ENCODE measurements around the gene DCAF10.
"Not testable (repeated sequence)": the region's sequence is repeated elsewhere in the genome, so short reads cannot be mapped to it uniquely, and the experiment has no call there.

The DCAF10 gene, protein sequence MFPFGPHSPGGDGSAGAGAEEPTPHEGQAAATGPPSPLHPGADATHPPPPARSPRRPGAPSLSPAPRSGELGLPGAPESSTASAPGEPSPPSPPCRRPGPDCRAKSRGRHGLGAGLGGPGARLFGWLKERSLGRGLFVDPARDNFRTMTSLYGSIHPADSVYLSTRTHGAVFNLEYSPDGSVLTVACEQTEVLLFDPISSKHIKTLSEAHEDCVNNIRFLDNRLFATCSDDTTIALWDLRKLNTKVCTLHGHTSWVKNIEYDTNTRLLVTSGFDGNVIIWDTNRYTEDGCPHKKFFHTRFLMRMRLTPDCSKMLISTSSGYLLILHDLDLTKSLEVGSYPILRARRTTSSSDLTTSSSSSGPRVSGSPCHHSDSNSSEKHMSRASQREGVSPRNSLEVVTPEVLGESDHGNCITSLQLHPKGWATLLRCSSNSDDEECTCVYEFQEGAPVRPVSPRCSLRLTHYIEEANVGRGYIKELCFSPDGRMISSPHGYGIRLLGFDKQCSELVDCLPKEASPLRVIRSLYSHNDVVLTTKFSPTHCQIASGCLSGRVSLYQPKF

DNA sequence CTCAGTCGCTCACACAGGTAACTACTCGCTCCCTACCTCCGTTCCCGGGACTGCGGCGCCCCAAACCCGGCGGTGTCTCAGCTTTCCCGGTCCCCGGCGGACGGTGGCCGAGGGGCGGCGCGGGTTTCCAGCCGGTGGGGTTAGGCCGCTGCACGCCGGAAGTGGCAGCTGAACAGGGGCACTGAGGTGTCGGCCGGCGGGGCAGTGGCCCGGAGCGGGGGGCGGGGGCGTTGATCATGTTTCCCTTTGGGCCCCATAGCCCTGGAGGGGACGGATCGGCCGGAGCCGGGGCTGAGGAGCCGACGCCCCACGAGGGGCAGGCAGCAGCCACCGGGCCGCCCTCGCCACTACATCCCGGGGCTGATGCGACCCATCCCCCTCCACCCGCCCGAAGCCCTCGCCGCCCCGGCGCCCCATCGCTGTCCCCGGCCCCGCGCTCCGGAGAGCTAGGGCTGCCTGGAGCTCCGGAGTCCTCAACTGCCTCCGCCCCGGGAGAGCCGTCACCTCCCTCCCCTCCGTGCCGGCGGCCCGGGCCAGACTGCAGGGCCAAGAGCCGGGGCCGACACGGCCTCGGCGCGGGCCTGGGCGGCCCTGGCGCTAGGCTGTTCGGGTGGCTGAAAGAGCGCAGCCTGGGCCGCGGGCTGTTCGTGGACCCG is at the start of gene DCAF10:
TSS of gene DCAF10 (plus strand) at position 167 of the 656 bp plus-strand sequence. CDS start at position 237, 70 bp downstream.
- peak; percentile 51 for DNase-seq

DNA sequence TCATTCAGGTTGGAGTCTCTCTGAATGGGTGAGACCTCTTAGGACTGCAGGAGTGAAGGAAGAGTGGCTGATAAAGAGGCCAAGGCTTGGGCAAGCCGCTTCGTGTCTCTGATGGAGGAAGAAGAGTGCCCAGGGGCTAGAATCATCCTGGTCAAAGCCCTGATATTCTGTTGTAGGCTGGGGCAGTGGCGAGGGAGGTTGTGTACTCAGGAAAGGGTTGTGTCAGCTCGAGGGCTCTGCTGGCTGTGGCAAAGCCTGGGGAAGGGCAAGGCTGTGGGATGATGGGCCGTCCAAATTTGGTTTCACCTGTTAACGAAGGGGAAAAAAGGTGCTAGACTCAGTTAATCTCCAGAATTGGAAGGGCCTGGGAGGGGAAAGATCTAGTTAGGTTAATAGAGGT is 49.4 kb upstream of the DCAF10 start:
- DNase-seq: no peak

GRCh38 chr9:37751704-37752103 is 48.9 kb upstream of the DCAF10 start:
- not testable (repeated sequence) for DNase-seq

GRCh38 chr9:37752112-37752511 is 48.5 kb upstream of the DCAF10 start:
- DNase-seq: not testable (repeated sequence)

GRCh38 chr9:37752642-37753488 is 47.7 kb upstream of the DCAF10 start:
- no peak for DNase-seq

GRCh38 chr9:37753489-37754190 is 47.0 kb upstream of the DCAF10 start, which contains the start of gene TRMT10B:
Gene TRMT10B (plus strand): TSS chr9:37753805. CDS start chr9:37761932, 8,127 bp downstream.
- DNase-seq: no peak

DNA sequence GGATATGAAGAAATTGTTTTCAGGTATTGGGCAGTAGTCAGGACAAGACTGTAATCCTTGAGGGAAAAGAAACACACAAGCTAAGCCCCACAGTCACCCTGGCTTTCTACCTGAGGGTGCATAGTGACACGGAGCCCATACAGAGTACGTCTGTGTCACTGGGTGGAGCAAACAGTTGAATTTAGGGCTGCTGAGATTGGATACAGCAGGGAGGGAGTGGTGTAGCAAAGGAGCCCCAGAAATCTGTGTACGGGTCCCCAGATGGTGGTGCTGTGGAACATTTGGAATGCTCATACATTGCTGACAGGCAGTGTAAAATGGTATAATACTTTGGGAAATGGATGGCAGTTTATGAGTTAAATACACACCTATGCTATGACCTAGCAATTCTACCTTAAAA is 41.9 kb upstream of the DCAF10 start:
- DNase-seq: no peak

DNA sequence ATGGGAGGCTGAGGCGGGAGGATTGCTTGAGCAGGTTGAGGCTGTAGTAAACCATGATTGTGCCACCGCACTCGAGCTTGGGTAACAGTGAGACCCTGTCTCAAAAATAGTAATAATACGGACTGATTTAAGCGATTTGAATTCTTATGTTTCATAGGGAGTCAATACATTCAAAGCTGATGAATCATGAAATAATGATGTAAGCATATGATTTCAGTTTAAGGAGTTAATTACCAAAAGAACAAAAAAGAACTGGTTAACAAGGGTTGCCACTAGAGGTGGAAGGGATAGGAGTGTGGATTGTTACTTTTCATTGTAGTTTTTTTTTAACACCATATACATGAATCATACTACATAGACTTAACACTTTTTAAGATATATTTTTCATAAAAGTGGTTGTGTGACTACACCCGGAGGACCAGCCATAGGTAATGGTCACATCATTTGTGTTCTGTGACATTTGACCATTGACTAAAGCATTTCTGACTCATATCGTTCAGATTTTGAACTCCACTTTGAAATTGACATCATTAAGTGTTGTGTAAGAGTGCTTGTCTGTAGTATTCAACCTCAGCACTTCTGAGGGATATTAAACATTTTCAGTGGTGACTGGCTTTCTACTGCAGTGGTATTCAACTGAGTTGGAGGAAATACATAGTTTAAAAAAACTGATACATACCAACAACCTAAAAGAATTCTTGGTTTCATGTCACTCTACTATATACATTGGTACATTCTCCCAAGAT is 40.0 kb upstream of the DCAF10 start:
- DNase-seq: no peak

DNA sequence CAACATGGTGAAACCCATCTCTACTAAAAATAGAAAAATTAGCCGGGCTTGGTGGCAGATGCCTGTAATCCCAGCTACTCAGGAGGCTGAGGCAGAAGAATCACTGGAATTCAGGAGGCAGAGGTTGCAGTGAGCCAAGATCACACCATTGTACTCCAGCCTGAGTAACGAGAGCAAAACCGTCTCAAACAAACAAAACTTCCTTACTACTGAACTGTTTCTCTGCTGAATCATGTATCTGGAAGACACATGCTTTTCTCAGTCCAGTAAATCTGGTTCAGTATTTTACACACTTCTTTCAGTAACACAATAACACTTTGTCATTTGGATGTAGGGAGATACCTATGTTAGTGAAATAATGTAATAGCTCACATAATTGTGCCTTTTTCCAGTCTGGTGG is 39.1 kb upstream of the DCAF10 start:
- DNase-seq: no peak

DNA sequence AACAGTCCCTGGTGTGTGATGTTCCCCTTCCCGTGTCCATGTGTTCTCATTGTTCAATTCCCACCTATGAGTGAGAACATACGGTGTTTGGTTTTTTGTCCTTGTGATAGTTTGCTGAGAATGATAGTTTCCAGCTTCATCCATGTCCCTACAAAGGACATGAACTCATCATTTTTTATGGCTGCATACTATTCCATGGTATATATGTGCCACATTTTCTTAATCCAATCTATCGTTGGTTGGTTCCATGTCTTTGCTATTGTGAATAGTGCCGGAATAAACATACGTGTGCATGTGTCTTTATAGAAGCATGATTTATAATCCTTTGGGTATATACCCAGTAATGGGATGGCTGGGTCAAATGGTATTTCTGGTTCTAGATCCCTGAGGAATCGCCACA is 35.3 kb upstream of the DCAF10 start:
- DNase-seq: not testable (repeated sequence)

DNA sequence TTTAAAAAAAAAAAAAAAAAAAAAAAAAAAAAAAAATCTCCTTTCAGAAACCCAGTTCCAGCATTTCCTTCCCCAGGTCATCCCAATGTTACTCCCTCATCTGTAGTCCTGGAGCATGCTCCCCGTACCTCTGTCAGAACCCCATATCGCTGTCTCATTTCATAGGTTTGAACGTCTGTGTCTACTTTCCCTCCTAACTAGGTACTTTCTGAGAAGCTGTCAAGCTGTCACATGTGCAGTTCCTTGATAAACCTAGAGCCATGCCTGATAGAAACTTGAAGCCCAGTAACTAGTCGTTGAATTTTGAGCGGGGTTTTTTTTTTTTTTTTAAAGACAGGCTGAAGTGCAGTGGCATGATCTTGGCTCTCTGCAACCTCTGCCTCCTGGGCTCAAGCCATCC is 31.3 kb upstream of the DCAF10 start:
- DNase-seq: no peak

DNA sequence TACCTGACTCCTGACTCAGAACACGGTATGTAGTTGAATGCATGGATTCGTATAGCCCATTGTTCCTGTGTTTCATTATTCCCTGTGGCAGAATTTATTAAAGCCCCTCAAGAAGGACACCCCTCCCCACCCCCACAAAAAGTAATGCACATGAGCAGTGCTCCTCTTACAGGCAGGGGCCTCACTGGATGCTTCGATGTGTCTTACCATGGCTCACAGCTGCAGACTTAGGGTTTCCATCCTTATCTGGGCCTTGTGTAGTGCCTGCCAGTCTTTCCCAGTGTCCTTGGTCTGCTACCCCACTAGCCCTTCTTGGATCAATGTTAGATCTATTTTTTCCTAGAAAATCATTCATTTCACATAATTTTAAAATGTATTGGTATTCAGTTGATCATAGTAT is 30.6 kb upstream of the DCAF10 start:
- DNase-seq: no peak

GRCh38 chr9:37775216-37775919 is 25.2 kb upstream of the DCAF10 start:
- DNase-seq: no peak

- DNase-seq: no peak
Observed at GRCh38 chr9:37776328-37776727, 24.3 kb upstream of the DCAF10 start.

- DNase-seq: no peak
Observed at GRCh38 chr9:37778534-37778933, 22.1 kb upstream of the DCAF10 start.

DNA sequence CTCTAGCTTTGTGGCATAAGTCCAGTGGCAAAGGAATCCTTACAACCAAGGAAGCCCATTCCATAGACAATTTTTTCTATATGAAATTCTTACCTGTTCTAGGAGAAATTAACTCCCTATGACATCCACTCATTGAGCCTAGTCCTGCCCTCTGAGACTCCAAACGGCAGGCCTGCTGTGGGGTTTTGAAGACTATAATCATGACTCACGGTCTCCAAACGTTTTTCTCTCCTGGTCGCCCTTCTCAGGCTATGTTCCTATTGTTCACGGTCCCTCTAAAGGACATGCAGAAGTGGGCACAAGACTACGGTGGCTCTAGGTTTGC is 16.3 kb upstream of the DCAF10 start:
- no peak for DNase-seq

GRCh38 chr9:37784616-37785483 is 15.7 kb upstream of the DCAF10 start, which contains the start of gene EXOSC3:
Gene EXOSC3 (minus strand): TSS chr9:37785064. CDS start chr9:37785044, 20 bp downstream.
- peak; percentile 68 for DNase-seq

DNA sequence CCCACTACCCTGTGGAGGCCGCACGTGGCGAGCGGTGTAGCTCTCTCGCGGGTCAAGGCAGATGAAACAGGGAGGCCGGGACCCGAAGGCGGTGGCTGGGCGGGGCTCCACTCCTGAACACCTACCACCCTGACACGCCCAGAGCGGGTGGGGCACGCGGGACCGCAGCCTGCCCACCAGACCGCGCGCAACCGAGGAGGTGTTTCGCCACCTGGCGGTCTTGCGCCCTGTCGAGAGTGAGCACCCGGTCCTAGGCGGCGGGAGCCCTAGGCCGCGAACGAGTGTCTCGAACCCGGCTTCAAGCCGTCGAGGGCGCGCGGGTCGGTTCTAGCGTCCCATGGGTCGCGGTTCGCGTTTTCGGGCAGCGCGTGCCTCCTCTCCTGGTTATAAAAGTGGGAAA is 13.5 kb upstream of the DCAF10 start:
- no peak for DNase-seq

GRCh38 chr9:37788332-37788731 is 12.3 kb upstream of the DCAF10 start:
- no peak for DNase-seq

GRCh38 chr9:37790096-37790495 is 10.5 kb upstream of the DCAF10 start:
- DNase-seq: no peak
